HTERT RPE-1 (cell line): ENCODE data around the gene FAM131B.

Experiments
- in situ Hi-C: fragments of 300-500 bp; cut with MboI; formaldehyde crosslinking; loops from 4 replicates; pipeline ENCODE4 v1.14.3; 2020; ENCODE audit warnings: low sequenced_read_pairs

FAM131B gene

DNA sequence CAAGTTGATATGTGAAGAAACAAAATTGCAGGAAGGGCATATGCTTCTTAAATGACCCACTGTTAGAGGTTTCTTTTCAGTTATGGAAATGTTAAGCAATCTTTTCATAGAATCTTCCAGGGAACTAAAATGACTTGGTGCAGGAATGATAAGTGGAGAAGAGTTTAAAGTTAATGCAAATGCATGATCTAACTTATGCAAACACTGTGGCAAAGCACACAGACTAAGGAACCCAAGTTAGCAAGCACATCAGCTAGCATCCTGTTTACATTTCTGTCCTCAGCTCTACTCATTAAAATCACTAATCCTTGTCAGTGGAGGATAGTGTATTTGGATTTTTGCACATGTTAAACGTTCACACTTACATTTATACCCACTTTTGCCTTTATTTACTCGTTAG, 37.3 kb downstream of the FAM131B start:
- in situ Hi-C loops, result no loop called here

DNA sequence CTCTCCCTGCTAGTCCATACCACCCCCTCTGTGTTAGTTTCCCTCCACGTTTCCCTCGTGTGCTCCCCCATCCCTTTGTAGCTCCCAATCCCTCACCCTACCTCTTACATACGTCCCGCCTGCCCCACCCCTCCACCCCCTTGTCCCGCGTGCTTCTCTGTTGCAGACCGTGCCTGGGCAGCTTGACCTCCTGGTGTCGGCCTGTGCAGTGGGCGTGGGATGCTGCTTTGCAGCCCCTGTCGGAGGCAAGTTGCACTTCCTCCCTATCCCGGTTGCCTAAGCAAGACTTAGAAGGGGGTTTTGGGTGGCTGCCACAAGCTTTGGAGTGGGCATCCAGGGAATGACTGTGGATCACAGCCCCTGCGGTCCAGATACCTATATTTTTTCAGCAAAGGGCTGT, 38.9 kb downstream of the FAM131B start:
- in situ Hi-C loops, result no loop called here

- in situ Hi-C loops, result no loop called here
Measured at GRCh38 chr7:143322760-143323633, 39.5 kb downstream of the FAM131B start.

DNA sequence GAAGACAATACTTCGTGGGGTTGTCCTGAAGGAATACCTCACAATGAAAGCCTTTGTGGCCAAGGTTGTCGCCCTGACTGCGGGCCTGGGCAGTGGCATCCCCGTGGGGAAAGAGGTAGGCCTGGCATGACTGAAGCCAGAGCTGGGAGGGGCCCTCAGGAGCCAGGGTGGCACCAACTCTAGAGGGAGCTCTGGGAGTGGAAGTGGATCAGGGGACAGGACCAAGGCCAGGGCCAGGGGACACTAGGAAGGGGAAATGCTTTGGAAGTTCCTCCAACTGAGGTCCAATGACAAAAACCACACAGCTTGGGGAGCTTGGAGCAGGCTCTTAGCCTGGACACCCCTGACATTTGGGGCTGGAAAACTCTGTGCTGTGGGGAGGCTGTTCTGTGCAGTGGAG, 40.8 kb downstream of the FAM131B start:
- in situ Hi-C loops, result no loop called here

DNA sequence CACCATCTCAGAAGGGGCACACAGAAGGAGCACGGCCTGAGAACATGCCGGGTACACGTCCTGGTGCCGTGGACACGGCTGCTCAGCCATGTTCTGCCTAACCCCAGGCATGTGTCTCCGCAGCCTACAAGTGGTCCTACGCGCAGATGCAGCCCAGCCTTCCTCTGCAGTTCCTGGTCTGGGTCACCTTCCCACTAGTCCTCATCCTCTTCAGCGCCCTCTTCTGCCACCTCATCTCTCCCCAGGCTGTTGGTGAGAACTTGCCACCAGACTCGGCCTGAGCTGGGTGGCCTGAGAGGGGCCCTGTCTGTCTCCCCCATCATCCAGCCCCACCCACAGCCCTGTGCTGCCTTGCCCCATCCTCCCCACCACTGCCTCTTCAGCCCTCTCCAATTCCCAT, 41.3 kb downstream of the FAM131B start:
- in situ Hi-C loops, result no loop called here

DNA sequence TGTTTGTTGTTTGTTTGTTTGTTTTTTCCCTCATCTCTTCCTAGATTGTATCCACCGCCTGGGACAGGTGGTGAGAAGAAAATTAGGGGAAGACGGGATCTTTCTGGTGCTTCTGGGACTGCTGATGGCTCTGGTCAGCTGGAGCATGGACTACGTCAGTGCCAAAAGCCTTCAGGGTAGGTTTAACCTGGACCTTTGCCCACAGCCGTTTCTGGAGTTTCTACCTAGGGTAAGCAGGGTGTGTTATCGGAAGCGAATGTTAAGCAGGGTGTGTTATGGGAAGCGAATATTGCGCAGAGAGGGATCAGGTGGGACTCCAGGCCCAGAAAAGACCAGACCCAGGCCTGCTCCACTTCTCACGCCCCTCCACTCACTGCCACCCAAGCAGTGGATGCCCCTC, 41.9 kb downstream of the FAM131B start:
- in situ Hi-C loops, result no loop called here

GRCh38 chr7:143318661-143319060, 43.9 kb downstream of the FAM131B start:
- in situ Hi-C loops, result no loop called here

GRCh38 chr7:143316492-143316891, 46.0 kb downstream of the FAM131B start:
- in situ Hi-C loops, result no loop called here

DNA sequence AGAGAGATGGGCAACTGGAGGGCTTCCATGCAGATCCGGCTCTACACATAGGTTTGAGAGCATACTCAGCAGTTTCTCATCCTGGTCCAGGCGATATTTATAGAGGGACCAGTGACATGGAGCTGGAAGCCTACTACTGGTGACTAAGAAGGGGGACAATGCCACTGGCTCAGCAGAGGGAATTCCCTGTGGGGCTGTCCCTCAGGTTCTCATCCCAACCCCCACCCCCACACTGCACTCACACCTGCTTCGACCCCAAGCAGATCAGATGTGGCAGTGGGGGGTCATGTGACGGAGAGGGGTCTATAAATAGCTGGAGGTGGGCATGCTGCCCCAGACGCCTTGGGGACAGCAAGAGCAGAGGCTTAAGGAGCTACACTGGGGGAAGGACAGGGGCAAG, 46.7 kb downstream of the FAM131B start, which contains the start of gene CLCN1:
Gene CLCN1 (plus strand): TSS at position 336 of the 400 bp plus-strand sequence. CDS start 102 bp downstream, outside the sequence.
- in situ Hi-C loops, result no loop called here

- in situ Hi-C loops, result no loop called here
Measured at GRCh38 chr7:143314127-143314526, 48.4 kb downstream of the FAM131B start.

DNA sequence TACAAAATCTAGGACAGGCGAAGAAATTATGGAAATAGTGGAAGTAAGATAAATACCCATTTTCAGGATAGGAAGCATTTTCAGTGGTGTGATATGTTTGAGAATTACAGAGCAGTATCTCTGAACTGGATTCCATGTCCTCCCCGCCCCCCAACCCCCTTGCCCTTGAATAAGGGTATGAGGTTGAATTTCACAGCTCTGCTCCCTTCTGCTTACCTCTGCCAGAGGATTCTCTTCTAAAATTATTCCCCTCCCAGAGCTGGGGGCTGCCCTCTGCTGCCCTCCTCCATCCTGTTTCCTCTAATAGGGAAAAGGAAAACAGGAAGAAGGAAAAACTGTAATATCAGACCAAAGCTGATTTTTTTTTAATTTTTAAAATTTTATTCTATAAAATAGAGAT, 53.9 kb downstream of the FAM131B start:
- in situ Hi-C loops, result no loop called here

DNA sequence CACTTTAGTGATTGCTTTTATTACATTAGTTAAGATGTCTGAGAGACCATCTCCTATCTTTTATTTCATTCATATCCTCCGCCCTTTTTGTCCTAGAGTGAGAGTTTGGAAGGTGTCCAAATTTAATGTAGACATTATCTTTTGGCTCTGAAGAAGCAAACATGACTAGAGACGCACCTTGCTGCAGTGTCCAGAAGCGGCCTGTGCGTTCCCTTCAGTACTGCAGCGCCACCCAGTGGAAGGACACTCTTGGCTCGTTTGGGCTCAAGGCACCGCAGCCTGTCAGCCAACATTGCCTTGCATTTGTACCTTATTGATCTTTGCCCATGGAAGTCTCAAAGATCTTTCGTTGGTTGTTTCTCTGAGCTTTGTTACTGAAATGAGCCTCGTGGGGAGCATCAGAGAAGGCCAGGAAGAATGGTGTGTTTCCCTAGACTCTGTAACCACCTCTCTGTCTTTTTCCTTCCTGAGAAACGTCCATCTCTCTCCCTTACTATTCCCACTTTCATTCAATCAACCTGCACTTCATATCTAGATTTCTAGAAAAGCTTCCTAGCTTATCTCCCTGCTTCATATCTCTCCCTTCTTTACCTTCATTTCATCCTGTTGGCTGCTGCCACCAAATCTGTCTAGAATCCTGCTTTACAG, 57.0 kb downstream of the FAM131B start:
- in situ Hi-C loops, result no loop called here

DNA sequence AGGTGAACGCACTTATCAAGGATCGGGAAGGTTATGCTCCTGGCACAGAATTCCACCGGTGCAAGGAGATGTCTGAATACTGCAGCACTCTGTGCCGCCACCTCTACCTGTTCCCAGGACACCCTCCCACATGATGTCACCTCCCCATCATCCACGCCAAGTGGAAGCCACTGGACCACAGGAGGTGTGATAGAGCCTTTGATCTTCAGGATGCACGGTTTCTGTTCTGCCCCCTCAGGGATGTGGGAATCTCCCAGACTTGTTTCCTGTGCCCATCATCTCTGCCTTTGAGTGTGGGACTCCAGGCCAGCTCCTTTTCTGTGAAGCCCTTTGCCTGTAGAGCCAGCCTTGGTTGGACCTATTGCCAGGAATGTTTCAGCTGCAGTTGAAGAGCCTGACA, 57.6 kb downstream of the FAM131B start:
- in situ Hi-C loops, result no loop called here

GRCh38 chr7:143303733-143304132, 58.8 kb downstream of the FAM131B start:
- in situ Hi-C loops, result no loop called here
